ENCODE measurements around the gene CCL8. TPM values are rescaled to one million over a fixed set of nuclear protein-coding genes. Genes with fewer than 3 reads are reported as not detected.

The CCL8 gene
- total RNA-seq (under 1 TPM in 3 of 4 donors, not detected in 1; 0.17 to 0.84 (median 0.24) TPM), polyA plus RNA-seq (0.34 TPM)
- long read RNA-seq, donor 1 = 0 reads
- long read RNA-seq, donor 2 = 0 reads
- long read RNA-seq, donor 3, partial matches to known transcripts = 0 of 1 reads
- long read RNA-seq, donor 3, other reads (novel, unspliced or antisense) = 0 of 1 reads
- long read RNA-seq, donor 4 = 0 reads

GRCh38 chr17:34319039-34319483, at the start of gene CCL8:
Gene CCL8 (plus strand): TSS chr17:34319435. CDS start chr17:34319502, 67 bp downstream.
- peaks cover 6% of the 10 kb centered on the region for H3K4me1 ChIP-seq (ENCODE audit: control insufficient read depth, insufficient read depth, low read length)
- WGBS = 37% methylated on average over 2 of the region's 2 CpGs
- H3K27me3 ChIP-seq (ENCODE audit: control insufficient read depth, insufficient read depth) = no peaks in the 10 kb centered on the region
- DNase-seq (no peak), ATAC-seq (peak in 1 of 2 donors; percentile 49)
- H3K9me3 ChIP-seq (ENCODE audit: control insufficient read depth, low read length) = no peaks in the 10 kb centered on the region
- peak within 1 kb of the TSS; percentile 41 for H3K27ac ChIP-seq (ENCODE audit: low read length)
- H3K4me3 ChIP-seq (ENCODE audit: low read length) = no peak within 1 kb of the TSS
- intact Hi-C loops (cut with DNase I) = no loop called here

GRCh38 chr17:34269969-34270368, 49.3 kb upstream of the CCL8 start, which contains the start of gene CCL7:
Gene CCL7 (plus strand): TSS chr17:34270221. CDS start chr17:34270291, 70 bp downstream.
- no peaks in the 10 kb centered on the region for H3K27me3 ChIP-seq (ENCODE audit: control insufficient read depth, insufficient read depth)
- no peaks in the 10 kb centered on the region for H3K4me1 ChIP-seq (ENCODE audit: control insufficient read depth, insufficient read depth, low read length)
- DNase-seq = no peak
- intact Hi-C loops (cut with DNase I) = no loop called here
- no peak within 1 kb of the TSS for H3K27ac ChIP-seq (ENCODE audit: low read length)
- ATAC-seq = no peak
- H3K9me3 ChIP-seq (ENCODE audit: control insufficient read depth, low read length) = no peaks in the 10 kb centered on the region
- WGBS = 44% methylated on average over 1 of the region's 1 CpG
- H3K4me3 ChIP-seq (ENCODE audit: low read length) = no peak within 1 kb of the TSS

DNA sequence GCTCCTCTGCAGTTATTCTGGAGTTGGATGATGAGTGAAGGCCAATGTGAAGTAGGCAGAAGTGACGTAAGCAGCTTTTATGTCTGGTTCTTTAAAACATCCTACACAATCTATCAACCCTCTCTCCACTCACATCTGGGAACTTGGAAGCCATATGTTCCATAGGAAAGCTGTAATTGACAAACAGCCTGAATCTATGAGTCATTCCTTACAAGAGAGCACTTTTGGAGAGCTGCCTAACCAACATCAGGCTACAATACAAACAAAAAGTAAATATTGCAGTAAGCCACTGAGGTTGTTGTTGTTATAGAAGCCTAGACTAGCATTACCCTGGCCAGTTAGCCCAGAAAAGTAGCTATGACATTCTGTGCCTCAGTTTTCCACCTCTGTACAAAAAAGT, 43.4 kb upstream of the CCL8 start:
- no peak overlapping the region for H3K4me3 ChIP-seq (ENCODE audit: low read length)

DNA sequence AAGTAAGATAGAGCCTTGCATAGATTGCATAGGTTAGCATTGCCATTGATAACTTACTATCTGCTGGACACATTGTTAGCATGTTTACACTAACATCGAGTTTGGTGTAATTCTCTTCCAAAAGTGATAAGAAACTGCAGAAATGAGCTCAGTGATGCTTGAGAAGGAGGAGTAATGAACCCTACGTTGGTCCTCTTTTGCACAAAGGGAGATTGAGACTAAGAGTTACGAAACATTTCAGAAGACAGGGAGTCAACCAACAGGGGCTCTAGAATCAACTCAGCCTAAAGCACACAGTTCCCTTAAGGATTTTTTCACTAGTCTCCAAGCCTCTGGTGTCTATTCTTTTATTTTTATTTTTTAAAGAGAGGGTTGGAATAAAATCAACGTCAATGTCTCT, 42.4 kb upstream of the CCL8 start:
- Histone ChIP-seq H3K27ac (ENCODE audit: low read length) (no peak overlapping the region), H3K27me3 (ENCODE audit: control insufficient read depth, insufficient read depth) (no peaks in the 10 kb centered on the region), H3K9me3 (ENCODE audit: control insufficient read depth, low read length) (no peaks in the 10 kb centered on the region), H3K4me3 (ENCODE audit: low read length) (no peak overlapping the region), H3K4me1 (ENCODE audit: control insufficient read depth, insufficient read depth, low read length) (no peaks in the 10 kb centered on the region)
- DNase-seq = no peak
- ATAC-seq = peak in 1 of 2 donors; percentile 31
- 49% methylated on average over 4 of the region's 4 CpGs for WGBS
- intact Hi-C loops (cut with DNase I) = no loop called here

More for the DNA sequence above, 43.4 kb upstream of the CCL8 start:
- 2% methylated on average over 1 of the region's 1 CpG for WGBS
- DNase-seq (no peak), ATAC-seq (no peak)
- Histone ChIP-seq H3K27ac (ENCODE audit: low read length) (no peak overlapping the region), H3K4me1 (ENCODE audit: control insufficient read depth, insufficient read depth, low read length) (no peaks in the 10 kb centered on the region), H3K27me3 (ENCODE audit: control insufficient read depth, insufficient read depth) (no peaks in the 10 kb centered on the region), H3K9me3 (ENCODE audit: control insufficient read depth, low read length) (no peaks in the 10 kb centered on the region)
- intact Hi-C loops (cut with DNase I) = no loop called here

GRCh38 chr17:34283571-34283970, 35.7 kb upstream of the CCL8 start:
- no peaks in the 10 kb centered on the region for H3K27me3 ChIP-seq (ENCODE audit: control insufficient read depth, insufficient read depth)
- H3K27ac ChIP-seq (ENCODE audit: low read length) = no peak overlapping the region
- WGBS = 55% methylated on average over 6 of the region's 6 CpGs
- H3K4me3 ChIP-seq (ENCODE audit: low read length) = no peak overlapping the region
- no peaks in the 10 kb centered on the region for H3K9me3 ChIP-seq (ENCODE audit: control insufficient read depth, low read length)
- no peaks in the 10 kb centered on the region for H3K4me1 ChIP-seq (ENCODE audit: control insufficient read depth, insufficient read depth, low read length)
- intact Hi-C loops (cut with DNase I) = no loop called here
- ATAC-seq (no peak), DNase-seq (no peak)

DNA sequence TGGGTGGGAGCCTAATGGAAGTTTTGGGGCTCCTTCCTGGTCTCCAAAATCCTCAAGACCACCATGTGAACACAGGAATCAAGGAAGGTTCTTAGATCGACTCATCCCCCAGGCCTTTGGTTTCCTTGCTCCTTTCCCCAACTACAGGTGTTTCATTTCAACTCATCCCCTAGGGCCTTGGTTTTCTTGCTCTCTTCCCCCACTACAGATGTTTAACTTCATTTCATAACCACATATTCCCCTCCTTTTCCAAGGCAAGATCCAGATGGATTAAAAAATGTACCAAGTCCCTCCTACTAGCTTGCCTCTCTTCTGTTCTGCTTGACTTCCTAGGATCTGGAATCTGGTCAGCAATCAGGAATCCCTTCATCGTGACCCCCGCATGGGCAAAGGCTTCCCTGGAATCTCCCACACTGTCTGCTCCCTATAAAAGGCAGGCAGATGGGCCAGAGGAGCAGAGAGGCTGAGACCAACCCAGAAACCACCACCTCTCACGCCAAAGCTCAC, 33.9 kb upstream of the CCL8 start, which contains the start of gene CCL11:
Gene CCL11 (plus strand): TSS at position 457 of the 507 bp plus-strand sequence. CDS start 67 bp downstream, outside the sequence.
- Histone ChIP-seq H3K27me3 (ENCODE audit: control insufficient read depth, insufficient read depth) (no peaks in the 10 kb centered on the region), H3K27ac (ENCODE audit: low read length) (no peak within 1 kb of the TSS), H3K9me3 (ENCODE audit: control insufficient read depth, low read length) (no peaks in the 10 kb centered on the region), H3K4me3 (ENCODE audit: low read length) (no peak within 1 kb of the TSS), H3K4me1 (ENCODE audit: control insufficient read depth, insufficient read depth, low read length) (no peaks in the 10 kb centered on the region)
- intact Hi-C loops (cut with DNase I) = no loop called here
- WGBS = 67% methylated on average over 4 of the region's 4 CpGs
- ATAC-seq (peak in 1 of 2 donors; percentile 14), DNase-seq (no peak)

GRCh38 chr17:34287875-34288274, 31.4 kb upstream of the CCL8 start:
- no peaks in the 10 kb centered on the region for H3K9me3 ChIP-seq (ENCODE audit: control insufficient read depth, low read length)
- no peak overlapping the region for H3K27ac ChIP-seq (ENCODE audit: low read length)
- H3K4me3 ChIP-seq (ENCODE audit: low read length) = no peak overlapping the region
- WGBS = 33% methylated on average over 2 of the region's 2 CpGs
- no peaks in the 10 kb centered on the region for H3K27me3 ChIP-seq (ENCODE audit: control insufficient read depth, insufficient read depth)
- intact Hi-C loops (cut with DNase I) = no loop called here
- H3K4me1 ChIP-seq (ENCODE audit: control insufficient read depth, insufficient read depth, low read length) = no peaks in the 10 kb centered on the region
- DNase-seq (no peak), ATAC-seq (no peak)

DNA sequence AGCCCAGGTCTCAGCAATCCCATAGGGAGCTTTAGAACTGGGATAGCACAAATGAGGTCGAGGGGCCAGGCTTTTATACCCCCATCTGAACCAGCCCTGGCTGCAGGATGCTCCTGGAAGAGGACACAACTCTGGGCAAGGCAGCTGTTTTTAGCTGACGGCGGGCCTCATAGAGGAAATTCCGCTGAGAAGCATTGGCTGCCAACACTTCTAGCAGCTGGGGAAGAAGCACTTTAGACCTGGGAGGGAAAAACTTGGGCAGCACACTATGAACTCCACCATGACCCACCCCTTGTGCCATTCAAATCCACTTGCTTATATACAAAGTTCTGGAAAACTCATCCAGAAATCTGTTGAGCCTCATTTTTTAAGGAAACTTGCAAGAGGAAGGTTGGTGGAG, 28.6 kb upstream of the CCL8 start:
- no peak overlapping the region for H3K27ac ChIP-seq (ENCODE audit: low read length)
- intact Hi-C loops (cut with DNase I) = no loop called here
- WGBS = 62% methylated on average over 4 of the region's 4 CpGs
- H3K27me3 ChIP-seq (ENCODE audit: control insufficient read depth, insufficient read depth) = no peaks in the 10 kb centered on the region
- no peaks in the 10 kb centered on the region for H3K4me1 ChIP-seq (ENCODE audit: control insufficient read depth, insufficient read depth, low read length)
- ATAC-seq (no peak), DNase-seq (no peak)
- H3K9me3 ChIP-seq (ENCODE audit: control insufficient read depth, low read length) = no peaks in the 10 kb centered on the region
- H3K4me3 ChIP-seq (ENCODE audit: low read length) = no peak overlapping the region

DNA sequence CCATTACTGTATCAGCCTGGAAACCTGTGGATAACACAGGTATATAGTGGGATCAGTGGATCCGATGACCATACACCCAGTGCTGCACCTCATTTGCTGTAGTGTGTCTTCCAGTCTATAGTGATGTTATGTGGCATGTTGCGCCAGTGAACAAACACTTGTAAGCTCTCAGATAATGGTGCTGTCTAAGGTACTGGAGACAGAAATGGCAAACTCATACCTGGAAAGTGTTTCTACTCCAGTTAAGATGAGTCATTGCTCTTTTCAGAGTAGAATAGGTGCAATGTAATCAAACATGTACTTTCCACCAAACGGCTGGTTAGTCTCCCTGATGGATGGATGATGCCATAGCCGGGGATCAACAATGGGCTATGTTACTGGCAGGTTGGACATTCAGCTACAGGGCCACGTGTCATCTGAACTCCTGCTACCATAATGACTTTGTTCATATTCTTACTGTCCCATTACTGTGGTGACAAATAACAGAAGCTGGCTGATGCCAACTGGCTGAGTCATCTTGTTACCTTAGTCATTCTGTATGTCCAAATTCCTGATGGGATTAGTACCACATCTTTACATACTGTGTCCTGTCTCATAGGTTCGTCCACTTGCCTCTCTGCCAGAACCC, 27.4 kb upstream of the CCL8 start:
- no peaks in the 10 kb centered on the region for H3K4me1 ChIP-seq (ENCODE audit: control insufficient read depth, insufficient read depth, low read length)
- no peaks in the 10 kb centered on the region for H3K9me3 ChIP-seq (ENCODE audit: control insufficient read depth, low read length)
- intact Hi-C loops (cut with DNase I) = no loop called here
- 92% methylated on average over 6 of the region's 6 CpGs for WGBS
- ATAC-seq (no peak), DNase-seq (no peak)
- no peaks in the 10 kb centered on the region for H3K27me3 ChIP-seq (ENCODE audit: control insufficient read depth, insufficient read depth)
- H3K27ac ChIP-seq (ENCODE audit: low read length) = no peak overlapping the region
- H3K4me3 ChIP-seq (ENCODE audit: low read length) = no peak overlapping the region

GRCh38 chr17:34299027-34299426, 20.2 kb upstream of the CCL8 start:
- 95% methylated on average over 2 of the region's 2 CpGs for WGBS
- Histone ChIP-seq H3K4me3 (ENCODE audit: low read length) (no peak overlapping the region), H3K4me1 (ENCODE audit: control insufficient read depth, insufficient read depth, low read length) (peaks cover 3% of the 10 kb centered on the region), H3K9me3 (ENCODE audit: control insufficient read depth, low read length) (no peaks in the 10 kb centered on the region), H3K27me3 (ENCODE audit: control insufficient read depth, insufficient read depth) (no peaks in the 10 kb centered on the region), H3K27ac (ENCODE audit: low read length) (no peak overlapping the region)
- ATAC-seq (no peak), DNase-seq (no peak)
- intact Hi-C loops (cut with DNase I) = no loop called here

DNA sequence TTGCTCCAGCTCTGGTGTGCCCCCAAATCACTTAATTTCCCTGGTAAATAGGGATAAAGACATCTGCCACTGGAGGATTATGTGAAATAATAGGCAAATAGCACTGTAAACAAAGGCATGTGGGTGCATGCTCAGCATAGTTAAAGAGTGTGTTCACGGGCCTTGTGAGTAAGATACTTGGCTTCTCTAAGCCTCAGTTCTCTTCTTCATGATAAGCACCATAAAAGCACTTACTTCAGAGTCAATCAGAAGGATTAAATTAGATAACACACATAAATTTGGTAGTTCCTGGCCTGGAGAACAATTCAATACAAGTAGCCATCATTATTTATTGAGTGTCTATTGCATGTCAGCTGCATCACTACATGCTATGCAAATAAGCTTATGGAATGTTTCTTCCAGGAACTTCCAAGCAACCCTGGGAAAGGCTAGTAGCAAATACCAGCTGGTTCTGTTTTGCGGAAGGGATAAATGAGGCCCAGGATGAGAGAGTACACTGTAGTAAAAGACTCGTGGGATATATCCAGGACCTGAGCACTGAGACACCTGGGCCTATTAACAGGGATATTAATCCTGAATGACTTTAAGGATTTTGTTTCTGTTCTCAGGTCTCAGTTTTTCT, 19.2 kb upstream of the CCL8 start:
- DNase-seq (no peak), ATAC-seq (no peak)
- Histone ChIP-seq H3K27ac (ENCODE audit: low read length) (no peak overlapping the region), H3K9me3 (ENCODE audit: control insufficient read depth, low read length) (no peaks in the 10 kb centered on the region), H3K27me3 (ENCODE audit: control insufficient read depth, insufficient read depth) (no peaks in the 10 kb centered on the region), H3K4me3 (ENCODE audit: low read length) (no peak overlapping the region), H3K4me1 (ENCODE audit: control insufficient read depth, insufficient read depth, low read length) (peaks cover 3% of the 10 kb centered on the region)
- WGBS = 65% methylated on average over 3 of the region's 3 CpGs
- intact Hi-C loops (cut with DNase I) = loop anchor here in 2 of 4 donors (10.0 kb wide), 2 partner anchors 65 kb away; partner anchors contain the start of gene CCL1 (in 1 of the 2)

All from right cardiac atrium (tissue), 5 donors.